ENCODE results near the gene ANKRD44.

GRCh38 chr2:197208024-197208423 lies 102.6 kb downstream of the ANKRD44 start:
- no peak for TF ChIP-seq ZNF274 (IDR thresholded peaks at IDR 0.05; ENCODE audit: low read depth, low read length)
- TF ChIP-seq YY1 (IDR thresholded peaks at IDR 0.05; ENCODE audit: insufficient read depth, insufficient read length) = no peak
- no peak for TF ChIP-seq SUZ12 (IDR thresholded peaks at IDR 0.05; ENCODE audit: extremely low read depth, insufficient read depth, insufficient read length)
